Activated gamma-delta T cell treated with Interleukin-2 at 50 U/mL for 16 hours (primary cell): Measurements from ENCODE around the gene KCNH4.

ENCODE experiments used
- DNase-seq: peaks from one replicate; pipeline ENCODE4 v3.0.0-alpha.2; 2020

KCNH4 gene

GRCh38 chr17:42135664-42136653 is 45.0 kb downstream of the KCNH4 start:
- DNase-seq: no peak

GRCh38 chr17:42135151-42135550 is 45.8 kb downstream of the KCNH4 start:
- no peak for DNase-seq

- DNase-seq: peak; percentile 38
These were observed 47.4 kb downstream of the KCNH4 start for GRCh38 chr17:42133461-42134041.

- DNase-seq: no peak
These were observed 48.0 kb downstream of the KCNH4 start for GRCh38 chr17:42132941-42133340.

- no peak for DNase-seq
These were observed 48.9 kb downstream of the KCNH4 start for GRCh38 chr17:42131981-42132432.

- DNase-seq: no peak
These were observed 49.7 kb downstream of the KCNH4 start for GRCh38 chr17:42131232-42131631.

- DNase-seq: no peak
These were observed 50.5 kb downstream of the KCNH4 start for GRCh38 chr17:42130310-42130936.

GRCh38 chr17:42129109-42129837 is 51.7 kb downstream of the KCNH4 start:
- no peak for DNase-seq

GRCh38 chr17:42127414-42127813 is 53.5 kb downstream of the KCNH4 start:
- no peak for DNase-seq

GRCh38 chr17:42126836-42127235 is 54.1 kb downstream of the KCNH4 start:
- no peak for DNase-seq

- DNase-seq: no peak
These were observed 55.4 kb downstream of the KCNH4 start for GRCh38 chr17:42125565-42125964.

GRCh38 chr17:42124256-42124655 is 56.7 kb downstream of the KCNH4 start:
- DNase-seq: no peak

- DNase-seq: no peak
These were observed 58.3 kb downstream of the KCNH4 start, which contains the start of gene HSPB9 for GRCh38 chr17:42122371-42123303. Gene HSPB9, plus strand, starts transcription at chr17:42122804. Its CDS starts 47 bp downstream, at chr17:42122851.

GRCh38 chr17:42120770-42121769 is 59.9 kb downstream of the KCNH4 start, which contains the start of gene KAT2A:
Gene KAT2A, minus strand, starts transcription at chr17:42121367. Its CDS starts 63 bp downstream, at chr17:42121304.
- DNase-seq: peak; percentile 70

GRCh38 chr17:42120161-42120769 is 60.7 kb downstream of the KCNH4 start:
- no peak for DNase-seq

GRCh38 chr17:42119301-42119700 is 61.6 kb downstream of the KCNH4 start:
- no peak for DNase-seq

GRCh38 chr17:42118545-42118944 is 62.4 kb downstream of the KCNH4 start:
- DNase-seq: peak; percentile 29

GRCh38 chr17:42118126-42118510 is 62.8 kb downstream of the KCNH4 start:
- DNase-seq: no peak

- DNase-seq: no peak
These were observed 63.4 kb downstream of the KCNH4 start for GRCh38 chr17:42117397-42118125.
